H9 (cell line): ENCODE measurements around the gene EPSTI1. TPM values are rescaled to one million over a fixed set of nuclear protein-coding genes. Genes with fewer than 3 reads are reported as not detected.

Experiments
- DNase-seq: peaks from one replicate; pipeline ENCODE4 v3.0.0-alpha.2; 2017
- H2AFZ ChIP-seq: one replicate; pipeline ENCODE4 v1.6.1; 2013; ENCODE audit warnings: mild to moderate bottlenecking, low read length, control low read depth, moderate library complexity
- H2AK5ac ChIP-seq: 2 replicates; pipeline ENCODE4 v1.6.1; 2013; ENCODE audit warnings: low read length, control low read depth, mixed read lengths; ENCODE audit not compliant: insufficient read length
- H2BK120ac ChIP-seq: one replicate; pipeline ENCODE4 v1.6.1; 2013; ENCODE audit warnings: low read depth, mild to moderate bottlenecking, low read length, control low read depth, inconsistent platforms; ENCODE audit not compliant: poor library complexity, severe bottlenecking
- H2BK12ac ChIP-seq: 2 replicates; pipeline ENCODE4 v1.6.1; 2013; ENCODE audit warnings: low read length, control low read depth, mixed read lengths, low read depth; ENCODE audit not compliant: insufficient read length
- H2BK15ac ChIP-seq: 2 replicates; pipeline ENCODE4 v1.6.1; 2013; ENCODE audit warnings: low read depth, low read length, control low read depth
- H2BK20ac ChIP-seq: one replicate; pipeline ENCODE4 v1.6.1; 2013; ENCODE audit warnings: low read depth, mild to moderate bottlenecking, low read length, control low read depth, inconsistent platforms; ENCODE audit not compliant: poor library complexity, severe bottlenecking
- H2BK5ac ChIP-seq: 2 replicates; pipeline ENCODE4 v1.6.1; 2013; ENCODE audit warnings: low read length, control low read depth, mixed read lengths; ENCODE audit not compliant: insufficient read length
- H3K14ac ChIP-seq: 2 replicates; pipeline ENCODE4 v1.6.1; 2013; ENCODE audit warnings: low read length, control low read depth; ENCODE audit not compliant: insufficient read depth
- H3K18ac ChIP-seq: 2 replicates; pipeline ENCODE4 v1.6.1; 2013; ENCODE audit warnings: low read depth, mild to moderate bottlenecking, mixed read lengths, low read length, control low read depth; ENCODE audit not compliant: insufficient read length
- H3K23ac ChIP-seq: 2 replicates; pipeline ENCODE4 v1.6.1; 2013; ENCODE audit warnings: low read length, control low read depth, mixed read lengths, low read depth; ENCODE audit not compliant: insufficient read length
- H3K23me2 ChIP-seq: 2 replicates; pipeline ENCODE4 v1.6.1; 2013; ENCODE audit warnings: low read depth, mild to moderate bottlenecking, mixed read lengths, low read length, control low read depth; ENCODE audit not compliant: insufficient read length, poor library complexity, severe bottlenecking
- H3K27ac ChIP-seq: 2 replicates; pipeline ENCODE4 v1.5.1; 2013; ENCODE audit warnings: low read length, control low read depth, mixed read lengths, low read depth; ENCODE audit not compliant: insufficient read length
- H3K27me3 ChIP-seq: 2 replicates; pipeline ENCODE4 v1.6.1; 2013; ENCODE audit warnings: low read length, control low read depth, inconsistent platforms; ENCODE audit not compliant: insufficient read depth
- H3K4ac ChIP-seq: 2 replicates; pipeline ENCODE4 v1.6.1; 2013; ENCODE audit warnings: low read depth, mild to moderate bottlenecking, control low read depth, inconsistent platforms, low read length, moderate library complexity
- H3K4me1 ChIP-seq: 2 replicates; pipeline ENCODE4 v1.6.1; 2013; ENCODE audit warnings: low read length, control low read depth, inconsistent platforms; ENCODE audit not compliant: insufficient read depth
- H3K4me2 ChIP-seq: 2 replicates; pipeline ENCODE4 v1.6.1; 2013; ENCODE audit warnings: low read length, control low read depth, mixed read lengths; ENCODE audit not compliant: insufficient read length, insufficient read depth
- H3K56ac ChIP-seq: 2 replicates; pipeline ENCODE4 v1.6.1; 2013; ENCODE audit warnings: low read depth, mild to moderate bottlenecking, mixed read lengths, low read length, control low read depth; ENCODE audit not compliant: insufficient read length
- H3K79me1 ChIP-seq: 2 replicates; pipeline ENCODE4 v1.6.1; 2013; ENCODE audit warnings: low read depth, mild to moderate bottlenecking, moderate library complexity, low read length, control low read depth, inconsistent platforms; ENCODE audit not compliant: insufficient read depth, poor library complexity, severe bottlenecking
- H3K79me2 ChIP-seq: 2 replicates; pipeline ENCODE4 v1.6.1; 2013; ENCODE audit warnings: low read length, control low read depth, inconsistent platforms; ENCODE audit not compliant: insufficient read depth
- H3K9ac ChIP-seq: 2 replicates; pipeline ENCODE4 v1.6.1; 2013; ENCODE audit warnings: low read length, control low read depth, mixed read lengths; ENCODE audit not compliant: insufficient read length; ENCODE audit errors: extremely low read depth
- H3K9me3 ChIP-seq: one replicate; pipeline ENCODE4 v1.6.1; 2013; ENCODE audit warnings: low read depth, low read length, inconsistent platforms; ENCODE audit not compliant: control insufficient read depth
- H3T11ph ChIP-seq: one replicate; pipeline ENCODE4 v1.6.1; 2013; ENCODE audit warnings: mild to moderate bottlenecking, low read length, control low read depth, inconsistent platforms
- H4K20me1 ChIP-seq: one replicate; pipeline ENCODE4 v1.6.1; 2013; ENCODE audit not compliant: control insufficient read depth, insufficient read length, insufficient read depth
- H4K5ac ChIP-seq: 2 replicates; pipeline ENCODE4 v1.6.1; 2013; ENCODE audit warnings: low read depth, mild to moderate bottlenecking, mixed read lengths, low read length, control low read depth; ENCODE audit not compliant: insufficient read length
- H4K8ac ChIP-seq: replicated peaks from 2 replicates; pipeline ENCODE4 v1.6.1; 2013; ENCODE audit warnings: low read length, control low read depth, mixed read lengths, low read depth; ENCODE audit not compliant: insufficient read length
- H4K91ac ChIP-seq: 2 replicates; pipeline ENCODE4 v1.6.1; 2013; ENCODE audit warnings: low read depth, mild to moderate bottlenecking, moderate library complexity, mixed read lengths, low read length, control low read depth; ENCODE audit not compliant: insufficient read length
- H3K27ac Mint-ChIP-seq, 3 experiments: 2 replicates in 2 of 3; 3 replicates in 1 of 3; pipeline ENCODE4 v1.8.0; 2020 to 2021; ENCODE audit warnings: mixed read lengths in 3 of 3, mild to moderate bottlenecking in 1 of 3, moderate library complexity in 1 of 3
- H3K27me3 Mint-ChIP-seq: 2 replicates; pipeline ENCODE4 v1.8.0; 2021; ENCODE audit warnings: low read depth, mild to moderate bottlenecking, moderate library complexity, mixed read lengths
- H3K36me3 Mint-ChIP-seq, 3 experiments: 2 replicates in 2 of 3; 3 replicates in 1 of 3; pipeline ENCODE4 v1.8.0; 2020 to 2021; ENCODE audit warnings: low read depth in 3 of 3, mixed read lengths in 3 of 3; ENCODE audit not compliant: insufficient read depth in 1 of 3
- H3K4me1 Mint-ChIP-seq, 2 experiments: 2 replicates each; pipeline ENCODE4 v1.8.0; 2020; ENCODE audit warnings: mixed read lengths in 2 of 2
- H3K4me3 Mint-ChIP-seq, 2 experiments: 2 replicates in 1 of 2; 3 replicates in 1 of 2; pipeline ENCODE4 v1.8.0; 2020 to 2021; ENCODE audit warnings: mild to moderate bottlenecking in 2 of 2, mixed read lengths in 2 of 2, moderate library complexity in 1 of 2
- H3K9me3 Mint-ChIP-seq, 2 experiments: 2 replicates in 1 of 2; 3 replicates in 1 of 2; pipeline ENCODE4 v1.8.0; 2020; ENCODE audit warnings: mild to moderate bottlenecking in 2 of 2, mixed read lengths in 2 of 2, moderate library complexity in 1 of 2
- WGBS: extraction: QIAGEN DNeasy Blood & Tissue Kit; methylation state at CpG from one replicate; pipeline ENCODE4 v1.1.7; 2013; ENCODE audit warnings: missing lambda C conversion rate, low lambda C conversion rate, mixed read lengths; ENCODE audit not compliant: insufficient read length; ENCODE audit errors: extremely low coverage; 5-methylcytosine and 5-hydroxymethylcytosine counted together
- total RNA-seq: library from RNA; stranded (reverse); gene quantifications from 2 replicates; pipeline ENCODE4 v1.2.1, GENCODE V29; 2021
- TF ChIP-seq, protein P1 (sequence below): fragments of 200-600 bp; sonication (generic); conservative IDR thresholded peaks from 3 replicates; pipeline ENCODE4 v1.8.0; 2021; ENCODE audit warnings: antibody characterized with exemption, mild to moderate bottlenecking

EPSTI1 gene
- total RNA-seq, 1 experiment from 2014 or later = 0.70 TPM

DNA sequence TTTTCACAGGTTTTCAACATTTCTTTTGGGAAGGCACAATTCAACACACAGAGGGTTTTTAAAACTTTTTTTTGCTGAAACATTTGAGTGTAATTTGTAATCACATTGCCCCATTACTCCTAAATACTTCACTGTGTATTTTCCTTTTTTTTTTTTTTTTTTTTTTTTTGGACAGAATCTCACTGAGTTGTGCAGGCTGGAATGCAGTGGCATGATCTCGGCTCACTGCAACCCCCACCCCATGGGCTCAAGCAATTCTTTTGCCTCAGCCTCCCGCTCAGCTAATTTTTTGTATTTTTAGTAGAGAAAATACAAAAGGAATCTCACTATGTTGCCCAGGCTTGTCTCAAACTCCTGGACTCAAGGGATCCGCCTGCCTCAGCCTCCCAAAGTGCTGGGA lies 16.6 kb upstream of the EPSTI1 start:
- Histone ChIP-seq H3T11ph (no peak overlapping the region), H3K4ac (no peak overlapping the region), H4K8ac (no peak overlapping the region), H3K9me3 (no peaks in the 10 kb centered on the region), H2BK5ac (no peak overlapping the region), H3K56ac (no peak overlapping the region), H4K20me1 (no peaks in the 10 kb centered on the region), H4K5ac (no peak overlapping the region), H3K79me2 (no peaks in the 10 kb centered on the region), H2AFZ (no peak overlapping the region), H2BK15ac (no peak overlapping the region), H3K23me2 (no peaks in the 10 kb centered on the region), H3K79me1 (no peaks in the 10 kb centered on the region), H4K91ac (no peak overlapping the region), H2BK120ac (no peak overlapping the region), H2BK12ac (no peak overlapping the region), H2BK20ac (no peak overlapping the region), H3K27ac (no peak overlapping the region), H3K23ac (no peak overlapping the region), H3K27me3 (no peaks in the 10 kb centered on the region), H3K18ac (no peak overlapping the region), H2AK5ac (no peak overlapping the region), H3K4me1 (no peaks in the 10 kb centered on the region), H3K9ac (no peak overlapping the region), H3K4me2 (no peak overlapping the region), H3K14ac (no peak overlapping the region)
- Mint-ChIP-seq H3K36me3 (no peaks in the 10 kb centered on the region), H3K4me3 (no peak overlapping the region), H3K27me3 (no peaks in the 10 kb centered on the region), H3K9me3 (no peaks in the 10 kb centered on the region), H3K4me1 (peaks cover 18 to 20% of the 10 kb centered on the region in 2 experiments), H3K27ac (no peak overlapping the region)
- no peak for DNase-seq
- WGBS = no CpG with 5 or more reads among the region's 3 CpGs
- TF ChIP-seq, protein P1, sequence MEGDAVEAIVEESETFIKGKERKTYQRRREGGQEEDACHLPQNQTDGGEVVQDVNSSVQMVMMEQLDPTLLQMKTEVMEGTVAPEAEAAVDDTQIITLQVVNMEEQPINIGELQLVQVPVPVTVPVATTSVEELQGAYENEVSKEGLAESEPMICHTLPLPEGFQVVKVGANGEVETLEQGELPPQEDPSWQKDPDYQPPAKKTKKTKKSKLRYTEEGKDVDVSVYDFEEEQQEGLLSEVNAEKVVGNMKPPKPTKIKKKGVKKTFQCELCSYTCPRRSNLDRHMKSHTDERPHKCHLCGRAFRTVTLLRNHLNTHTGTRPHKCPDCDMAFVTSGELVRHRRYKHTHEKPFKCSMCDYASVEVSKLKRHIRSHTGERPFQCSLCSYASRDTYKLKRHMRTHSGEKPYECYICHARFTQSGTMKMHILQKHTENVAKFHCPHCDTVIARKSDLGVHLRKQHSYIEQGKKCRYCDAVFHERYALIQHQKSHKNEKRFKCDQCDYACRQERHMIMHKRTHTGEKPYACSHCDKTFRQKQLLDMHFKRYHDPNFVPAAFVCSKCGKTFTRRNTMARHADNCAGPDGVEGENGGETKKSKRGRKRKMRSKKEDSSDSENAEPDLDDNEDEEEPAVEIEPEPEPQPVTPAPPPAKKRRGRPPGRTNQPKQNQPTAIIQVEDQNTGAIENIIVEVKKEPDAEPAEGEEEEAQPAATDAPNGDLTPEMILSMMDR = no peak
